Omental fat pad (tissue), 4 donors: ENCODE results near the gene TJAP1. TPM values are rescaled to one million over a fixed set of nuclear protein-coding genes. Genes with fewer than 3 reads are reported as not detected.

ENCODE experiments used
- ATAC-seq: fragments of 150-250 bp; one replicate; pipeline ENCODE4 v1.9.1; 2016; ENCODE audit warnings: mild to moderate bottlenecking, moderate library complexity; ENCODE audit not compliant: low FRiP score
- DNase-seq: peaks from one replicate; pipeline ENCODE4 v3.0.0-alpha.2; 2019; ENCODE audit warnings: low spot score
- CTCF ChIP-seq, 3 donors: fragments of 450-650 bp; IDR thresholded peaks; one replicate each; pipeline ENCODE4 v1.5.1; 2016 to 2017; ENCODE audit warnings: antibody characterized with exemption in 3 of 3, mild to moderate bottlenecking in 3 of 3, moderate library complexity in 2 of 3
- total RNA-seq, 4 donors: library from RNA; depleted of rRNA; stranded (reverse); fragments of >200 nt; gene quantifications; one replicate each; pipeline ENCODE4 v1.1.0, GENCODE V29; 2016

Gene TJAP1
- total RNA-seq, 4 donors from 2014 or later = 12.6 to 23.5 (median 15.7) TPM

GRCh38 chr6:43508481-43509141, 31.2 kb downstream of the TJAP1 start:
- DNase-seq (no peak), ATAC-seq (no peak)
- no peak for TF ChIP-seq CTCF (IDR thresholded peaks at IDR 0.05)

GRCh38 chr6:43509142-43509983, 32.0 kb downstream of the TJAP1 start:
- ATAC-seq (peak; percentile 10), DNase-seq (no peak)

GRCh38 chr6:43509984-43510826, 32.8 kb downstream of the TJAP1 start, which contains the start of gene LRRC73:
Gene LRRC73 (minus strand): TSS chr6:43510346. CDS start chr6:43509785, 561 bp downstream.
- ATAC-seq (peak; percentile 89), DNase-seq (peak; percentile 67)
- no peak for TF ChIP-seq CTCF (IDR thresholded peaks at IDR 0.05)

More at GRCh38 chr6:43509142-43509983, 32.0 kb downstream of the TJAP1 start:
- TF ChIP-seq CTCF (IDR thresholded peaks at IDR 0.05) = no peak

- no peak for TF ChIP-seq CTCF (IDR thresholded peaks at IDR 0.05)
- DNase-seq (no peak), ATAC-seq (no peak)
Observed at GRCh38 chr6:43510827-43511163, 33.4 kb downstream of the TJAP1 start.

GRCh38 chr6:43511824-43512415, 34.5 kb downstream of the TJAP1 start:
- TF ChIP-seq CTCF (IDR thresholded peaks at IDR 0.05) = no peak
- no peak for ATAC-seq
- no peak for DNase-seq

- TF ChIP-seq CTCF (IDR thresholded peaks at IDR 0.05) = no peak
- DNase-seq = no peak
- no peak for ATAC-seq
Observed at GRCh38 chr6:43515808-43516207, 38.4 kb downstream of the TJAP1 start.
